ENCODE data around the gene CLDN3. TPM values are rescaled to one million over a fixed set of nuclear protein-coding genes. Genes with fewer than 3 reads are reported as not detected.

Gene CLDN3
- total and polyA plus RNA-seq, 9 of the 15 experiments (the other 6 are each of a cell fraction or from before 2014, with no cell fraction given) = 0.29 TPM; not detected in 8

GRCh38 chr7:73810998-73811360, 40.9 kb upstream of the CLDN3 start (continued):
- TF ChIP-seq ZBTB49 (CRISPR knock-in tag; IDR thresholded peaks at IDR 0.05; ENCODE audit: borderline replicate concordance) (no peak), ZC3H8 (IDR thresholded peaks at IDR 0.05) (no peak), RBM15 (IDR thresholded peaks at IDR 0.05; ENCODE audit: insufficient read depth, low read length) (no peak), ATF1 (CRISPR knock-in tag; IDR thresholded peaks at IDR 0.05) (no peak), ATF1 (tag; IDR thresholded peaks at IDR 0.05) (no peak), EHMT2 (IDR thresholded peaks at IDR 0.05) (no peak), ZBTB2 (IDR thresholded peaks at IDR 0.05) (no peak), NBN (IDR thresholded peaks at IDR 0.05; ENCODE audit: low read depth) (no peak), ZNF408 (CRISPR knock-in tag; IDR thresholded peaks at IDR 0.05; ENCODE audit: low read depth) (no peak)
